Mammary epithelial cell (primary cell): ENCODE data around the gene JCAD.

Source experiments
- CTCF ChIP-seq, 2 donors: IDR thresholded peaks in 1 of 2; conservative IDR thresholded peaks in 1 of 2; 2 replicates each; pipeline ENCODE4 v1.5.1; 2011 to 2012; ENCODE audit warnings: inconsistent platforms in 2 of 2, low read length in 2 of 2, mild to moderate bottlenecking in 2 of 2, control low read depth in 1 of 2, low read depth in 1 of 2; ENCODE audit not compliant: insufficient read depth in 1 of 2; ENCODE audit errors: extremely low read depth in 1 of 2
- EZH2 ChIP-seq: IDR thresholded peaks from 2 replicates; pipeline ENCODE4 v1.6.1; 2012; ENCODE audit warnings: low read length, inconsistent platforms, borderline replicate concordance

DNA sequence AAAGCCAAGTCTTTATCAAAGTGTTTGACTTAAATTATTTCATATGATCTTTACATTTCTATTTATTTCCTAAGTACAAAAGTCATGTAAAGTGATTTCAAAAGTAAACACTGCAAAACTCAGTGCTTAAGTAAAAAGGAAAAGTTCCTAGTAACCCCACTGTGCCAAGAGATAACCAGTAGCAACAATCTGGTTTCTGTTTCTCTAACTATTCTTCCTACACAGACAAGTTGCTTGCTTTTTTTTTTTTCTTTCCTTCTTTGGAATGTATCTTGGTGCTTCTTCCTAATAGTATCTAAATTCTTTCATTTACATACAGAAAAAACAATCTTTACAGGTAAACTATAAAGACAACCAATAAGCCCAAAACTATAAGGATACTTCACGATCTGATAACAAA is 3.1 kb downstream of the JCAD start:
- TF ChIP-seq EZH2 (no peak), CTCF (conservative IDR thresholded peaks at IDR 0.05 in 1 of 2, IDR thresholded peaks at IDR 0.05 in 1 of 2; ENCODE audit: extremely low read depth in 1 of 2, insufficient read depth in 1 of 2, low read depth in 1 of 2, low read length in 2 of 2) (no peak)
